Measurements from ENCODE around the gene PPP4R3C. TPM values are rescaled to one million over a fixed set of nuclear protein-coding genes. Genes with fewer than 3 reads are reported as not detected.

Gene PPP4R3C
- total and polyA plus RNA-seq, 2 donors (not counting 3 experiments of a cell fraction or from before 2014, with no cell fraction given), result not detected

DNA sequence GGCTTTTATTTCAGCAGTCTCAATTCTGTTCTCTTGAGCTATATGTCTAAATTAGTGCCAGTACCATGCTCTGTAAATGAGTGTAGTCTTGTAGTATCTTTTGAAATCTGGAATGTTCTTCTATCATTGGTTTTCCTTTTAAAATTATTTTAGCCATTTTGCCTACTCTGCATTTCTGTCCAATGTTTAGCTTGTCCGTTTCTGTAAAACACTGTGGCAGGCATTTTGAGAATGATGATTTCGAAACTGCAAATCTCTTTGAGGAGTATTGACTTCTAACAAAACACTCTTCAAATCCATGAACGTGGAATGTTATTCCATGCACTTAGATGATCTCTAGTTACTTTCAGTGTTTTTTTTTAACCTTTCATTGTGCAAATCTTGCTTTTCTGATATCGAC, 28.3 kb upstream of the PPP4R3C start:
- Histone ChIP-seq H4K20me1 (replicated peaks; ENCODE audit: control insufficient read depth, extremely low read depth, insufficient read depth, low read length) (no peaks in the 10 kb centered on the region), H3K79me2 (ENCODE audit: control insufficient read depth, insufficient read depth, low read length) (no peaks in the 10 kb centered on the region), H3K9me1 (replicated peaks; ENCODE audit: control insufficient read depth, extremely low read depth, insufficient read depth, low read length) (no peaks in the 10 kb centered on the region), H3K4me1 (ENCODE audit: control insufficient read depth, extremely low read depth, insufficient read depth, low read length) (no peaks in the 10 kb centered on the region), H2AFZ (ENCODE audit: low read depth, low read length) (no peak overlapping the region), H3K27me3 (ENCODE audit: control insufficient read depth in 2 of 2, insufficient read depth in 2 of 2, low read length in 2 of 2) (no peaks in the 10 kb centered on the region), H3K9ac (replicated peaks; ENCODE audit: extremely low read depth, insufficient read depth, low read length) (no peak overlapping the region), H3K9me3 (replicated peaks; ENCODE audit: control insufficient read depth, insufficient read depth, low read length) (no peaks in the 10 kb centered on the region), H3K36me3 (ENCODE audit: control insufficient read depth in 2 of 2, extremely low read depth in 1 of 2, insufficient read depth in 2 of 2, low read length in 2 of 2) (no peaks in the 10 kb centered on the region), H3K4me3 (replicated peaks in 1 of 3; ENCODE audit: insufficient read depth in 1 of 3, low read depth in 1 of 3, low read length in 3 of 3) (no peak overlapping the region), H3K27ac (ENCODE audit: insufficient read depth, low read depth, low read length) (no peak overlapping the region), H3K4me2 (ENCODE audit: insufficient read depth, low read length) (no peak overlapping the region)
- TF ChIP-seq POLR2AphosphoS5 (IDR thresholded peaks at IDR 0.05; ENCODE audit: insufficient read depth, low read depth, low read length) (no peak), FOS (IDR thresholded peaks at IDR 0.05; ENCODE audit: borderline replicate concordance, insufficient read depth, low read length) (no peak)
- TF ChIP-seq, protein P1, sequence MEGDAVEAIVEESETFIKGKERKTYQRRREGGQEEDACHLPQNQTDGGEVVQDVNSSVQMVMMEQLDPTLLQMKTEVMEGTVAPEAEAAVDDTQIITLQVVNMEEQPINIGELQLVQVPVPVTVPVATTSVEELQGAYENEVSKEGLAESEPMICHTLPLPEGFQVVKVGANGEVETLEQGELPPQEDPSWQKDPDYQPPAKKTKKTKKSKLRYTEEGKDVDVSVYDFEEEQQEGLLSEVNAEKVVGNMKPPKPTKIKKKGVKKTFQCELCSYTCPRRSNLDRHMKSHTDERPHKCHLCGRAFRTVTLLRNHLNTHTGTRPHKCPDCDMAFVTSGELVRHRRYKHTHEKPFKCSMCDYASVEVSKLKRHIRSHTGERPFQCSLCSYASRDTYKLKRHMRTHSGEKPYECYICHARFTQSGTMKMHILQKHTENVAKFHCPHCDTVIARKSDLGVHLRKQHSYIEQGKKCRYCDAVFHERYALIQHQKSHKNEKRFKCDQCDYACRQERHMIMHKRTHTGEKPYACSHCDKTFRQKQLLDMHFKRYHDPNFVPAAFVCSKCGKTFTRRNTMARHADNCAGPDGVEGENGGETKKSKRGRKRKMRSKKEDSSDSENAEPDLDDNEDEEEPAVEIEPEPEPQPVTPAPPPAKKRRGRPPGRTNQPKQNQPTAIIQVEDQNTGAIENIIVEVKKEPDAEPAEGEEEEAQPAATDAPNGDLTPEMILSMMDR (IDR thresholded peaks at IDR 0.05; ENCODE audit: extremely low read depth in 1 of 2, insufficient read depth in 1 of 2, low read depth in 1 of 2, low read length in 2 of 2), result no peak
- BruUV-seq (replicated peaks), result no TSS peak
- POLR2A ChIA-PET, result no interaction called here
- dilution Hi-C loops (cut with MboI; ENCODE audit: extremely low pct_ligation_motif_present, low sequenced_read_pairs) (no loop called here), intact Hi-C loops (cut with micrococcal nuclease) (no loop called here)
- FAIRE-seq (no peak), DNase-seq (ENCODE audit: low read depth, low spot score) (no peak)
- CTCF ChIA-PET, result no interaction called here

DNA sequence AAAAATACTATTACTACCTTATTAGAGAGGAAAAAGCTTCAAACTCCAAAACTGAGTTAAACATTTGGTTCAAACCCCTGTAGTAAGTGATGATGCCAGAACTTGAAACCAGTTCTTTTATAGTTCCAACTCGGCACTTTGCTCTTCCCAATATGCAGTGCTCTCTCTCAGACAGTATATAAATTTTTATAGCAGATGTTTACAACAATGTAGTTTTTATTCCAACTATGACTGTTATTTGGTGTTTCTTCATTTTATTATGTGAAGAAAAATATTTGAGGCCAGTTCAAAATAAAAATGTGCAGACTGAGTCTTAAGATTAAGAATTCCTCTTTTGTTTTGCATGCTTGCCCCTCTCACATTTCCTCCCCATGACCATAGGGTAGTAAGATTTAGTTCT, 2.9 kb upstream of the PPP4R3C start:
- Histone ChIP-seq H3K9me1 (replicated peaks; ENCODE audit: control insufficient read depth, extremely low read depth, insufficient read depth, low read length) (no peaks in the 10 kb centered on the region), H3K27ac (ENCODE audit: insufficient read depth, low read depth, low read length) (no peak overlapping the region), H3K27me3 (ENCODE audit: control insufficient read depth in 2 of 2, insufficient read depth in 2 of 2, low read length in 2 of 2) (no peaks in the 10 kb centered on the region), H4K20me1 (replicated peaks; ENCODE audit: control insufficient read depth, extremely low read depth, insufficient read depth, low read length) (no peaks in the 10 kb centered on the region), H3K9me3 (replicated peaks; ENCODE audit: control insufficient read depth, insufficient read depth, low read length) (no peaks in the 10 kb centered on the region), H3K9ac (replicated peaks; ENCODE audit: extremely low read depth, insufficient read depth, low read length) (no peak overlapping the region), H3K36me3 (ENCODE audit: control insufficient read depth in 2 of 2, extremely low read depth in 1 of 2, insufficient read depth in 2 of 2, low read length in 2 of 2) (no peaks in the 10 kb centered on the region), H3K4me3 (replicated peaks in 1 of 3; ENCODE audit: insufficient read depth in 1 of 3, low read depth in 1 of 3, low read length in 3 of 3) (no peak overlapping the region), H3K4me2 (ENCODE audit: insufficient read depth, low read length) (no peak overlapping the region), H3K79me2 (ENCODE audit: control insufficient read depth, insufficient read depth, low read length) (no peaks in the 10 kb centered on the region), H3K4me1 (ENCODE audit: control insufficient read depth, extremely low read depth, insufficient read depth, low read length) (no peaks in the 10 kb centered on the region), H2AFZ (ENCODE audit: low read depth, low read length) (no peak overlapping the region)
- FAIRE-seq (peak; percentile 31), DNase-seq (ENCODE audit: low read depth, low spot score) (no peak)
- ChIA-PET POLR2A (no interaction called here), CTCF (no interaction called here)
- no TSS peak for BruUV-seq (replicated peaks)
- intact Hi-C loops (cut with micrococcal nuclease) (no loop called here), dilution Hi-C loops (cut with MboI; ENCODE audit: extremely low pct_ligation_motif_present, low sequenced_read_pairs) (no loop called here)
- TF ChIP-seq POLR2A (IDR thresholded peaks at IDR 0.05; ENCODE audit: low read depth, low read length) (no peak), GATA2 (IDR thresholded peaks at IDR 0.05; ENCODE audit: insufficient read depth, insufficient read length, low read depth, low read length) (no peak), JUN (IDR thresholded peaks at IDR 0.05; ENCODE audit: borderline replicate concordance, insufficient read depth, insufficient read length, low read depth) (no peak), MYC (IDR thresholded peaks at IDR 0.05; ENCODE audit: low read depth, low read length) (no peak), EZH2 (IDR thresholded peaks at IDR 0.05; ENCODE audit: borderline replicate concordance, low read depth, low read length, severe bottlenecking) (no peak), FOS (IDR thresholded peaks at IDR 0.05; ENCODE audit: borderline replicate concordance, insufficient read depth, low read length) (no peak), POLR2AphosphoS5 (IDR thresholded peaks at IDR 0.05; ENCODE audit: insufficient read depth, low read depth, low read length) (no peak)
- TF ChIP-seq, protein P2, sequence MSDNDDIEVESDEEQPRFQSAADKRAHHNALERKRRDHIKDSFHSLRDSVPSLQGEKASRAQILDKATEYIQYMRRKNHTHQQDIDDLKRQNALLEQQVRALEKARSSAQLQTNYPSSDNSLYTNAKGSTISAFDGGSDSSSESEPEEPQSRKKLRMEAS (IDR thresholded peaks at IDR 0.05; ENCODE audit: insufficient read depth, insufficient read length), result no peak
- TF ChIP-seq, protein P1 (IDR thresholded peaks at IDR 0.05; ENCODE audit: extremely low read depth in 1 of 2, insufficient read depth in 1 of 2, low read depth in 1 of 2, low read length in 2 of 2), result no peak
